Natural killer cell (primary cell): ENCODE data around the gene FSTL4. TPM values are rescaled to one million over a fixed set of nuclear protein-coding genes. Genes with fewer than 3 reads are reported as not detected.

Source experiments
- ATAC-seq, 3 donors: fragments of 150-1000 bp in 2 of 3; fragments of 200-7000 bp in 1 of 3; cut with Tn5 transposase; 1 replicate in 1 of 3; 2 replicates in 2 of 3; pipeline ENCODE4 v1.10.0; 2021; ENCODE audit warnings: mild to moderate bottlenecking in 2 of 3, moderate library complexity in 2 of 3
- DNase-seq, 2 donors: peaks; one replicate each; pipeline versions ENCODE4 v3.0.0 to v3.0.0-alpha.2; 2013 to 2021; ENCODE audit warnings: mixed read lengths in 1 of 2
- H3K27ac ChIP-seq: one replicate; pipeline ENCODE4 v1.5.1; 2013; ENCODE audit warnings: mild to moderate bottlenecking, low read length
- H3K27me3 ChIP-seq: one replicate; pipeline ENCODE4 v1.6.1; 2013; ENCODE audit warnings: low read length; ENCODE audit not compliant: control insufficient read depth, insufficient read depth
- H3K36me3 ChIP-seq: one replicate; pipeline ENCODE4 v1.6.1; 2013; ENCODE audit warnings: low read length; ENCODE audit not compliant: control insufficient read depth, insufficient read depth
- H3K4me1 ChIP-seq: one replicate; pipeline ENCODE4 v1.6.1; 2013; ENCODE audit warnings: low read length; ENCODE audit not compliant: control insufficient read depth, insufficient read depth
- H3K4me3 ChIP-seq: one replicate; pipeline ENCODE4 v1.5.1; 2013; ENCODE audit warnings: low read length
- H3K9me3 ChIP-seq: one replicate; pipeline ENCODE4 v1.6.1; 2013; ENCODE audit warnings: low read length; ENCODE audit not compliant: control insufficient read depth, insufficient read depth
- H3K27ac Mint-ChIP-seq, 2 donors: one replicate each; pipeline ENCODE4 v1.8.0; 2022; ENCODE audit warnings: mild to moderate bottlenecking in 2 of 2, mixed read lengths in 2 of 2, moderate library complexity in 1 of 2
- H3K27me3 Mint-ChIP-seq, 2 donors: one replicate each; pipeline ENCODE4 v1.8.0; 2022; ENCODE audit warnings: low read depth in 2 of 2, mixed read lengths in 2 of 2
- H3K36me3 Mint-ChIP-seq: one replicate; pipeline ENCODE4 v1.8.0; 2022; ENCODE audit warnings: mixed read lengths
- H3K4me1 Mint-ChIP-seq, 2 donors: one replicate each; pipeline ENCODE4 v1.8.0; 2022; ENCODE audit warnings: mixed read lengths in 2 of 2
- H3K4me3 Mint-ChIP-seq: one replicate; pipeline ENCODE4 v1.8.0; 2022; ENCODE audit warnings: mild to moderate bottlenecking, moderate library complexity, mixed read lengths
- H3K9me3 Mint-ChIP-seq, 2 donors: one replicate each; pipeline ENCODE4 v1.8.0; 2022; ENCODE audit warnings: mixed read lengths in 2 of 2
- CTCF ChIP-seq: fragments of 200-600 bp; IDR thresholded peaks from one replicate; pipeline ENCODE4 v1.8.0; 2022; ENCODE audit warnings: antibody characterized with exemption
- WGBS: methylation state at CpG from one replicate; pipeline ENCODE4 v1.1.7; 2013; ENCODE audit warnings: missing lambda C conversion rate; ENCODE audit not compliant: insufficient coverage; 5-methylcytosine and 5-hydroxymethylcytosine counted together
- intact Hi-C: fragments of 100-400 bp; cut with micrococcal nuclease; formaldehyde crosslinking; loops from one replicate; pipeline ENCODE4 v1.14.2; 2022
- total RNA-seq, 4 donors: library from RNA; stranded (reverse); fragments of 120-200 nt in 1 of 4; gene quantifications; one replicate each; pipeline versions ENCODE4 v1.2.3 to v1.2.4, GENCODE V29; 2013 to 2022

The FSTL4 gene
- total RNA-seq, 3 donors from 2014 or later (not counting 1 experiment from before 2014, with no cell fraction given), result 0.11 to 0.75 (median 0.55) TPM

- no peaks in the 10 kb centered on the region for H3K36me3 ChIP-seq
- no peaks in the 10 kb centered on the region for H3K9me3 Mint-ChIP-seq
- H3K9me3 ChIP-seq, result no peaks in the 10 kb centered on the region
- no peak overlapping the region for H3K4me3 Mint-ChIP-seq
- H3K27ac Mint-ChIP-seq, result no peak overlapping the region
- H3K4me1 ChIP-seq, result no peaks in the 10 kb centered on the region
- no peak for DNase-seq
- no peak for TF ChIP-seq CTCF
- no peak for ATAC-seq
- intact Hi-C loops, result no loop called here
- WGBS, result 85% methylated on average over 4 of the region's 4 CpGs
- H3K4me1 Mint-ChIP-seq, result no peaks in the 10 kb centered on the region
- no peak overlapping the region for H3K27ac ChIP-seq
- no peak overlapping the region for H3K4me3 ChIP-seq
- H3K27me3 ChIP-seq, result peaks cover 6% of the 10 kb centered on the region
- no peaks in the 10 kb centered on the region for H3K36me3 Mint-ChIP-seq
- H3K27me3 Mint-ChIP-seq, result peaks cover 4 to 26% of the 10 kb centered on the region in 2 donors
Measured at GRCh38 chr5:133579766-133580165, 32.6 kb downstream of the FSTL4 start.

DNA sequence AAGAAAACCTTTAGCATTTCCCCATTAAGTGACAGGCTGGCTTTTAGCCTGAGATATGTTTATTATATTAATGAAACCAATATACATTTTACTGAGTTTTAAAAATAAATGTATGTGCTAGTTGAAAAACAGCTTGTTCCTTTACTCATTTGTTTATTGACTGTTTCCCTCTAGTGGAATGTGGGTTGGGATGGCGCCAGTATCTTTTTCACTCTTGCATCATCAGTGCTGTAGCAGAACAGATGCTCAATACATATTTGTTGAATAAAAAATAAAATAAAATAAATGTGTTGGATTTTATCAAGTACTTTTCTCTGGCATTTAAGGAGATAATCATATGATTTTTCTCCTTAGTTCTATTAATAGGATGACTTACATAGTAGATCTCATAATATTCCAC is 43.0 kb downstream of the FSTL4 start:
- H3K4me1 Mint-ChIP-seq, result no peaks in the 10 kb centered on the region
- no CpG with 5 or more reads among the region's 1 CpG for WGBS
- Histone ChIP-seq H3K4me1 (no peaks in the 10 kb centered on the region), H3K9me3 (no peaks in the 10 kb centered on the region), H3K27ac (no peak overlapping the region), H3K4me3 (no peak overlapping the region), H3K36me3 (no peaks in the 10 kb centered on the region), H3K27me3 (peaks cover 2% of the 10 kb centered on the region)
- no peak for TF ChIP-seq CTCF
- DNase-seq (no peak), ATAC-seq (no peak)
- H3K9me3 Mint-ChIP-seq, result peaks cover 2 to 5% of the 10 kb centered on the region in 2 donors
- intact Hi-C loops, result no loop called here
- no peak overlapping the region for H3K4me3 Mint-ChIP-seq
- peaks cover 11 to 21% of the 10 kb centered on the region in 2 donors for H3K27me3 Mint-ChIP-seq
- no peaks in the 10 kb centered on the region for H3K36me3 Mint-ChIP-seq
- H3K27ac Mint-ChIP-seq, result no peak overlapping the region

GRCh38 chr5:133565993-133566392 is 46.3 kb downstream of the FSTL4 start:
- Histone ChIP-seq H3K9me3 (no peaks in the 10 kb centered on the region), H3K36me3 (no peaks in the 10 kb centered on the region), H3K27me3 (peaks cover 2% of the 10 kb centered on the region), H3K4me1 (no peaks in the 10 kb centered on the region), H3K4me3 (no peak overlapping the region), H3K27ac (no peak overlapping the region)
- ATAC-seq (no peak), DNase-seq (peak in 1 of 2 donors; percentile 22)
- H3K27ac Mint-ChIP-seq, result no peak overlapping the region
- no peak overlapping the region for H3K4me3 Mint-ChIP-seq
- intact Hi-C loops, result no loop called here
- no peak for TF ChIP-seq CTCF
- H3K27me3 Mint-ChIP-seq, result peaks cover 8 to 12% of the 10 kb centered on the region in 2 donors
- no peaks in the 10 kb centered on the region for H3K36me3 Mint-ChIP-seq
- H3K4me1 Mint-ChIP-seq, result no peaks in the 10 kb centered on the region
- no peaks in the 10 kb centered on the region for H3K9me3 Mint-ChIP-seq
- WGBS, result 68% methylated on average over 3 of the region's 3 CpGs

GRCh38 chr5:133564921-133565565 is 47.3 kb downstream of the FSTL4 start:
- intact Hi-C loops, result no loop called here
- H3K27me3 Mint-ChIP-seq, result peaks cover 8 to 12% of the 10 kb centered on the region in 2 donors
- WGBS, result 70% methylated on average over 4 of the region's 4 CpGs
- no peak overlapping the region for H3K4me3 Mint-ChIP-seq
- TF ChIP-seq CTCF, result no peak
- no peaks in the 10 kb centered on the region for H3K36me3 Mint-ChIP-seq
- Histone ChIP-seq H3K36me3 (no peaks in the 10 kb centered on the region), H3K4me3 (no peak overlapping the region), H3K9me3 (no peaks in the 10 kb centered on the region), H3K27ac (no peak overlapping the region), H3K27me3 (peaks cover 2% of the 10 kb centered on the region), H3K4me1 (no peaks in the 10 kb centered on the region)
- ATAC-seq (no peak), DNase-seq (no peak)
- no peaks in the 10 kb centered on the region for H3K9me3 Mint-ChIP-seq
- no peak overlapping the region for H3K27ac Mint-ChIP-seq
- no peaks in the 10 kb centered on the region for H3K4me1 Mint-ChIP-seq
